ENCODE results near the gene ACTL7A.

Gene ACTL7A

DNA sequence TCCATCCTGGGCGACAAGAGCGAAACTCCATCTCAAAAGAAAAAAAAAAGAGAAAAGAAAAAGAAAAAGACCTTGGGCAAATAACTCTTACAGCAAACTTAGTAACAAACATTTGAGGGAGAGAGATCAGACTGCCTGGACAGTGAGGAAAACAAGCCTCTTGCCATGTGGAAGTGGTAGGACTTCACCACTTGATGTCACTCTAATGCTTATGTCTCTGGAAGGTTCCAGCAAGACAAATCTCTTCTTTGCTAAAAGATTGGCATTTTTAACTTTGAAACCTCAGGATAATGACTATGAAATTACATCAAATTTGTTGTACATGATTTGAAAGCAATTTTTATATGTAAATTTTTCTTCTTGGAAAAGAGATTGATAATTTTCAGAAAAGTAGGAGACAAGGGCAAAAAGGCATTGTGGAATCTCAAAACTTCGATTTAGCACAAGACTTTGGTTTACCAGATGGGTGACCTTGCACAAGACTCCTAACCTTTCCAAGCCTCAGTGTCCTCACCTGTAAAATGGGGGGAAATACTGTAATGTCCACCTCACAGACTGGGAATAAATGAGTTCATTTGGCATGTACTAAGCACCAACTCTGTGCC lies 11.7 kb upstream of the ACTL7A start:
- peak; percentile 71 for DNase-seq

DNA sequence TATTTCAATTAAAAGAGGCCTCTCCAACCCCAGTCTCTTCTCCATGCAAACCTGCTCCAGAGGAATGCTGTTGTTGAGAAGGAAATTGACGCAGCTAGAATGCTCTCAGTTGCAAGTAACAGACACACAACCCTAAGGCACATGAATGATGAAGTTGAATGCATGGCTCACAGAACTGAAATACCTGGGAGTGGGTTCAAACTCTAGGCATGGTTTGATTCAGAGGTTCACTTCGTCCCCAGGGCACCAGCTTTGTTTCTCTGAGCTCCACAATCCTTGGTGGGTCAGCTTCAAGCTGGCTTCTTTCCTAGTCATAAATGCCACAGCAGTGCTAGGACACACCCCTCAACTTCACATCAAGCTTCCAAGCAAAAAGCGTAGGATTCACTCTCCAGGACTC lies 10.9 kb upstream of the ACTL7A start:
- no peak for DNase-seq

- no peak for DNase-seq
These were observed 10.0 kb upstream of the ACTL7A start for GRCh38 chr9:108852079-108852478.

- no peak for DNase-seq
These were observed 8.0 kb upstream of the ACTL7A start for GRCh38 chr9:108854094-108854493.

- no peak for DNase-seq
These were observed 7.2 kb upstream of the ACTL7A start for GRCh38 chr9:108854641-108855528.

DNA sequence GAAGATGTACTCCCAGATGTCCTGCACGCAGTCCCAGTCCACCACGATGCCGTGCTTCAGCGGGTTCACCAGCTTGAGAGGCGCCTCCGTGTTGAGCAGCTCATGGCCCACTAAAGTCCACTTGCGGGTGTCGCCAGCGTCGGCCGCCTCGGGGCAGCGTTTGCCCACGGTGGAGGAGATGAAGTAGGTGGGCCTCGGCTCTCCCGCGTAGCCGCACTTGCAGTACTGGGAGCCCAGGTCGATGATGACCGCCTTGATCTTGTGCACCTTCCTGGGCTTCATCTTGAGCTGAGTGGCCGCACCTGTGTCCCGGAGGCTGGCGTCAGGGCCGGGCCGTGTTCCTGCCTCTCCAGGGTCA lies 6.6 kb upstream of the ACTL7A start:
- no peak for DNase-seq

DNA sequence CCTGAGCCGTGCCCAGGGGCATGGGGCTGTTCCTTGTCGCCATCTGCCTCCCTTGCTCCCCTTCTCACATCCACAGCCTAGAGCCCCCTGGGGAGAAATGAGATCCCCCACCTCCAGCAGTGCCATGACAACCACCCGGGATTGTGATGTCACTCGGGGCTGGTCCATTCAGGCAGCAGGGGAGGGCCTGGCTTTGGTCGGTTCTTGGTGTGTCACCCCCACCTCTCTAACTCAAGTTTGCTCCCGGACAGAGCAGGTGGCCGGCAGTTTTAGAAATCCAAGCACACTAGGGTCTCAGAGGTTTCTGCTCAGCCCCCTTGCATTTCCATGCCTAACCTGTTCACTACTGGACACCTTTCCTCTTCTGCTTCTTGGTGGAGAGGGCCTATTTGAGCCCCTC lies 6.2 kb upstream of the ACTL7A start, which contains the start of gene ACTL7B:
Gene ACTL7B (minus strand): TSS at position 99 of the 400 bp plus-strand sequence. CDS start 56 bp downstream, at position 43.
- no peak for DNase-seq

DNA sequence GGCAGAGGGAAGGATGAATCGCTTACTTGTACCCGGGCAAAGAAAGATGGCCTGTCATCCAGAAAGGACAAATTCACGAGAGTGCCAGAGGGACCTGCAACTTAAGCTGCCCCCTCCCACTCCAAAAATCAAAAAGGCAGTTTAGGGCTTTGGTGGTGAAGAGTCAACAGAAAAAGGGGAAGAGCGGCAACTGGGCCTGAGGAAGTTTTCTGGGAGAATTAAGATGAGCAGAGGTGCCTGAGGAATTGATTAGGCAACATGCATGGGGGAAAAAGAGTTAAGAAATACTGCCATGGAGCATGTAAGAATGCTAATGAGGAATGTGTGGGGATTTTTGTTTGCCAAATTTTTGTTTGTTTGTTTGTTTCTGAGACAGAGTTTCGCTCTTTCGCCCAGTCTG lies 4.5 kb upstream of the ACTL7A start:
- no peak for DNase-seq

GRCh38 chr9:108859459-108860114 lies 2.5 kb upstream of the ACTL7A start:
- peak; percentile 35 for DNase-seq

- DNase-seq, result peak; percentile 37
These were observed 1.7 kb upstream of the ACTL7A start for GRCh38 chr9:108860354-108860753.

GRCh38 chr9:108860764-108861163 lies 1.3 kb upstream of the ACTL7A start:
- no peak for DNase-seq

DNA sequence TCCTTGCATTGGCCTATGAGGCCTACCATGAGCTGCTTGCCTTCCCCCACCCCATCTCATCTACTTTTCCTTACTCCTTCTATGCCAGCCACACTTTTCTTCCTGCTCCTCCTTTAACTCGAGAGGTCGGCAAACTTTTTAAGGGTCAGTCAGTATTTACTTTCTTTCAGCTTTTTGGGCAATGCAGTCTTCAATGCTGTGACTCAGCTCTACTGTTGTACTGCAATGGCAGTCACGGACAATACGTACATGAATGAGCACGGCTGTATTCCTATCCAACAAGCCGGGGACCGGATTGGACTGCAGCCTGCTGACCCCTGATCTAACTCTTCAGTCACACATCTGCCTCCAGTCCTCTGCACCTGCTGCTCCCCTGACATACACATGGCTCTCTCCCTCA lies 602 bp upstream of the ACTL7A start:
- DNase-seq, result no peak

- no peak for DNase-seq
These were observed 1.8 kb downstream of the ACTL7A start for GRCh38 chr9:108863891-108864290.

DNA sequence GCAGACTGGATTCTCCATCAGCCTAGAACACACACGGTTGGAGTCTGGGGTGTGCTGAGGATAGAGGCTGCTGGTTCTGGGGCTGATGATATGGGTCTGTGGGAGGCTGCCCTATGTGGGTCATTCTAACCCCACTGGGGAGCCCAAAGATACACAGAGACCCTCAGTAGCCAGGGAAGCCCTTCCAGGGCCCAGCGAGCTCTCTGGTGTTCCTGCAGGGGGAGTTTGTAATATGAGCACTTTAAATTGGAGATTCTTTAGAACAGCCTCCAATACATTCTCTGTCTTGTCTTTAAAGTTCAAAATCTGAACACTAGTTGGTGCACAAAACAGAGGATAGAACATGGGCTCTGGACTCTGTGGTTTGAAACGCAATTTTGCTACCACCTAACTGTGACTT lies 2.4 kb downstream of the ACTL7A start:
- DNase-seq, result no peak

- no peak for DNase-seq
These were observed 3.0 kb downstream of the ACTL7A start for GRCh38 chr9:108865037-108865436.

- no peak for DNase-seq
These were observed 3.9 kb downstream of the ACTL7A start for GRCh38 chr9:108866001-108866420.

DNA sequence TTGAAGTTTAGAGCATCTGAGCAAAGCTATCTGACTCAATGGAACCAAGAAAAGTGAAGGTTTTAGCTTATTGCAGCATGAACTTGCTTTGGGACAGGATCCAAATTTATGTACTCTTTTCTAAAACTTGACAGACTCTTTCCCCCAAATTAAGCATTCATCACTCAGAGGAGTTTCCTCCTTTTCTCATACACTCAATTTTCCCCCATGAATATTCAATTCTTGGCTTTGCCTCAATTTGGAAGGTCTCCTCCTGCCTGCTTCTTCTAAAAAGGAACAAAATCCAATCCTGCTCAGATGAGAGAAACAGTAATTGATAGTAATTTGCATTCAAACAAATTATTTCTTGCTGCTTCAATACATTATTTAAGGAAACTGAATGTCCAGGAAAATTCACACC lies 5.0 kb downstream of the ACTL7A start:
- DNase-seq, result no peak

- DNase-seq, result peak; percentile 33
These were observed 5.8 kb downstream of the ACTL7A start for GRCh38 chr9:108867829-108868228.

- peak; percentile 88 for DNase-seq
These were observed 7.1 kb downstream of the ACTL7A start for GRCh38 chr9:108869092-108869725.

- DNase-seq, result no peak
These were observed 12.2 kb downstream of the ACTL7A start for GRCh38 chr9:108874058-108874788.

GRCh38 chr9:108876425-108876824 lies 14.4 kb downstream of the ACTL7A start:
- DNase-seq, result no peak

DNA sequence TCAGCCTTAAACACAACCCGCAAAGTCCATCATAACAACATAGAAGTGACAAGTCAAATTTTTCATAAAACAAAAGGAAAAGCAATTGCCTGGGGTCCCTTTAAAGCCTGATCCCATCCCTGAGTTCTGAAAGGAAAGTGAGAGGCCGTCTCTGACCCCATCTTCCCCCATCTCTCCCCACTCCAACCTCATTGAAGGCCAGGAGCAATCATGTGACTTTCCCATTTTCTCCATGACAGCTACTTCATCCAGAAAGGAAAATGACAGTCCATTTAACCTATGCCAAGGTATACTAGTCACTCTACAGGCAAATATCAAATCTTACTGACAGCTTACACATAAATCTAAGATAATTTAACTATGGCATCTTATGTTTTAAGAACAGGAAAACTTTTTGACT lies 15.5 kb downstream of the ACTL7A start:
- no peak for DNase-seq
